C4-2B (cell line): ENCODE results near the gene RMRP.

ENCODE experiments used
- ZFX ChIP-seq: fragments of 450-650 bp; IDR thresholded peaks from 2 replicates; pipeline ENCODE4 v1.6.1; 2017
- TF ChIP-seq, protein P1 (sequence below): fragments of 450-650 bp; conservative IDR thresholded peaks from 2 replicates; pipeline ENCODE4 v1.5.1; 2017; ENCODE audit warnings: mild to moderate bottlenecking

DNA sequence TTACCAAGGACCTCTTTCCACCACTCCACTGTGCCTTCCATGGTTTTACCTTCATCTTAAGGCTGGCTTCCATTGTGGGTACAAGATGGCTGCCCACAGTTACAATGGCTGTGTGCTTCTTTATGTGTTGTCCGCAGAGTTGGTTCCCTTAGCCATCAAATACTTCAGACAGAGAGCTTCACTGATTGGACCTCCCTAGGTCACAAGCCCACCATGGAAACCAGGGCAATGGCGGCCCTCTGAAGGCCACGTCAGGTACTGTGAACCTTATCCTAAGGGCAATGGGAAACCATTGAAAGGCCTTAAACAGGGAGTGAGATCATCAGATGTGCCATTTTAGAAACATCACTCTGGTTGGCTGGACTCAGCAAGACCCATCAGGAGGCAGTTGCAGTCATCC is 10.1 kb upstream of the RMRP start:
- TF ChIP-seq, protein P1, sequence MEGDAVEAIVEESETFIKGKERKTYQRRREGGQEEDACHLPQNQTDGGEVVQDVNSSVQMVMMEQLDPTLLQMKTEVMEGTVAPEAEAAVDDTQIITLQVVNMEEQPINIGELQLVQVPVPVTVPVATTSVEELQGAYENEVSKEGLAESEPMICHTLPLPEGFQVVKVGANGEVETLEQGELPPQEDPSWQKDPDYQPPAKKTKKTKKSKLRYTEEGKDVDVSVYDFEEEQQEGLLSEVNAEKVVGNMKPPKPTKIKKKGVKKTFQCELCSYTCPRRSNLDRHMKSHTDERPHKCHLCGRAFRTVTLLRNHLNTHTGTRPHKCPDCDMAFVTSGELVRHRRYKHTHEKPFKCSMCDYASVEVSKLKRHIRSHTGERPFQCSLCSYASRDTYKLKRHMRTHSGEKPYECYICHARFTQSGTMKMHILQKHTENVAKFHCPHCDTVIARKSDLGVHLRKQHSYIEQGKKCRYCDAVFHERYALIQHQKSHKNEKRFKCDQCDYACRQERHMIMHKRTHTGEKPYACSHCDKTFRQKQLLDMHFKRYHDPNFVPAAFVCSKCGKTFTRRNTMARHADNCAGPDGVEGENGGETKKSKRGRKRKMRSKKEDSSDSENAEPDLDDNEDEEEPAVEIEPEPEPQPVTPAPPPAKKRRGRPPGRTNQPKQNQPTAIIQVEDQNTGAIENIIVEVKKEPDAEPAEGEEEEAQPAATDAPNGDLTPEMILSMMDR = no peak
- no peak for TF ChIP-seq ZFX
